Astrocyte (in vitro differentiated cells and primary cell): ENCODE data around the gene SPAG9. TPM values are rescaled to one million over a fixed set of nuclear protein-coding genes. Genes with fewer than 3 reads are reported as not detected.

ENCODE experiments used
- DNase-seq: peaks from one replicate; pipeline ENCODE4 v3.0.0-alpha.2; 2010; ENCODE audit warnings: low read depth
- FAIRE-seq: peaks from 2 replicates; lab custom pipeline; 2011; peaks lifted over from hg19 to GRCh38; lab: Jason Lieb, UNC
- H2AFZ ChIP-seq: 2 replicates; pipeline ENCODE4 v1.6.0; 2012; ENCODE audit warnings: low read depth, low read length, inconsistent platforms
- H3K27ac ChIP-seq: 2 replicates; pipeline ENCODE4 v1.5.1; 2011; ENCODE audit warnings: low read depth, low read length, inconsistent platforms
- H3K27me3 ChIP-seq: 2 replicates; pipeline ENCODE4 v1.6.0; 2011; ENCODE audit warnings: low read length, inconsistent platforms; ENCODE audit not compliant: insufficient read depth
- H3K36me3 ChIP-seq: 2 replicates; pipeline ENCODE4 v1.5.1; 2011; ENCODE audit warnings: low read length, inconsistent platforms; ENCODE audit not compliant: insufficient read depth
- H3K4me1 ChIP-seq: 2 replicates; pipeline ENCODE4 v1.5.1; 2011; ENCODE audit warnings: low read length, inconsistent platforms; ENCODE audit not compliant: insufficient read depth
- H3K4me2 ChIP-seq: 2 replicates; pipeline ENCODE4 v1.6.0; 2012; ENCODE audit warnings: low read length, inconsistent platforms
- H3K4me3 ChIP-seq: 2 replicates; pipeline ENCODE4 v1.5.1; 2011; ENCODE audit warnings: low read depth, mild to moderate bottlenecking, low read length, inconsistent platforms; ENCODE audit not compliant: insufficient read depth
- H3K79me2 ChIP-seq: 2 replicates; pipeline ENCODE4 v1.6.0; 2012; ENCODE audit warnings: mild to moderate bottlenecking, low read length, inconsistent platforms; ENCODE audit not compliant: insufficient read depth
- H3K9ac ChIP-seq: 2 replicates; pipeline ENCODE4 v1.6.0; 2012; ENCODE audit warnings: mild to moderate bottlenecking, low read length, inconsistent platforms
- H3K9me3 ChIP-seq: 2 replicates; pipeline ENCODE4 v1.5.1; 2012; ENCODE audit warnings: low read depth, mild to moderate bottlenecking, low read length, inconsistent platforms; ENCODE audit not compliant: insufficient read depth
- H4K20me1 ChIP-seq: 2 replicates; pipeline ENCODE4 v1.6.0; 2012; ENCODE audit warnings: low read length, inconsistent platforms; ENCODE audit not compliant: insufficient read depth
- H3K27ac Mint-ChIP-seq: one replicate; pipeline ENCODE4 v1.8.0; 2021; ENCODE audit warnings: mild to moderate bottlenecking, mixed read lengths; ENCODE audit not compliant: unreplicated experiment
- H3K27me3 Mint-ChIP-seq: one replicate; pipeline ENCODE4 v1.8.0; 2021; ENCODE audit warnings: low read depth, mixed read lengths; ENCODE audit not compliant: unreplicated experiment
- H3K36me3 Mint-ChIP-seq: one replicate; pipeline ENCODE4 v1.8.0; 2021; ENCODE audit warnings: low read depth, mixed read lengths; ENCODE audit not compliant: unreplicated experiment
- H3K4me1 Mint-ChIP-seq: one replicate; pipeline ENCODE4 v1.8.0; 2021; ENCODE audit warnings: low read depth, mixed read lengths; ENCODE audit not compliant: unreplicated experiment
- H3K4me3 Mint-ChIP-seq: one replicate; pipeline ENCODE4 v1.8.0; 2021; ENCODE audit warnings: mild to moderate bottlenecking, moderate library complexity, mixed read lengths; ENCODE audit not compliant: unreplicated experiment
- H3K9me3 Mint-ChIP-seq: one replicate; pipeline ENCODE4 v1.8.0; 2021; ENCODE audit warnings: mild to moderate bottlenecking, mixed read lengths; ENCODE audit not compliant: unreplicated experiment
- EZH2 ChIP-seq: IDR thresholded peaks from 2 replicates; pipeline ENCODE4 v1.6.1; 2012; ENCODE audit warnings: mild to moderate bottlenecking, low read length, inconsistent platforms; ENCODE audit not compliant: insufficient read depth
- total RNA-seq: library from RNA; stranded (reverse); gene quantifications from 2 replicates; pipeline ENCODE4 v1.2.1, GENCODE V29; 2021
- TF ChIP-seq, protein P1 (sequence below): IDR thresholded peaks from 2 replicates; pipeline ENCODE4 v1.5.1; 2011; ENCODE audit warnings: low read depth, mild to moderate bottlenecking, inconsistent platforms, low read length, moderate library complexity; ENCODE audit not compliant: insufficient read depth

SPAG9 gene
- total RNA-seq, 1 donor from 2014 or later = 102 TPM

DNA sequence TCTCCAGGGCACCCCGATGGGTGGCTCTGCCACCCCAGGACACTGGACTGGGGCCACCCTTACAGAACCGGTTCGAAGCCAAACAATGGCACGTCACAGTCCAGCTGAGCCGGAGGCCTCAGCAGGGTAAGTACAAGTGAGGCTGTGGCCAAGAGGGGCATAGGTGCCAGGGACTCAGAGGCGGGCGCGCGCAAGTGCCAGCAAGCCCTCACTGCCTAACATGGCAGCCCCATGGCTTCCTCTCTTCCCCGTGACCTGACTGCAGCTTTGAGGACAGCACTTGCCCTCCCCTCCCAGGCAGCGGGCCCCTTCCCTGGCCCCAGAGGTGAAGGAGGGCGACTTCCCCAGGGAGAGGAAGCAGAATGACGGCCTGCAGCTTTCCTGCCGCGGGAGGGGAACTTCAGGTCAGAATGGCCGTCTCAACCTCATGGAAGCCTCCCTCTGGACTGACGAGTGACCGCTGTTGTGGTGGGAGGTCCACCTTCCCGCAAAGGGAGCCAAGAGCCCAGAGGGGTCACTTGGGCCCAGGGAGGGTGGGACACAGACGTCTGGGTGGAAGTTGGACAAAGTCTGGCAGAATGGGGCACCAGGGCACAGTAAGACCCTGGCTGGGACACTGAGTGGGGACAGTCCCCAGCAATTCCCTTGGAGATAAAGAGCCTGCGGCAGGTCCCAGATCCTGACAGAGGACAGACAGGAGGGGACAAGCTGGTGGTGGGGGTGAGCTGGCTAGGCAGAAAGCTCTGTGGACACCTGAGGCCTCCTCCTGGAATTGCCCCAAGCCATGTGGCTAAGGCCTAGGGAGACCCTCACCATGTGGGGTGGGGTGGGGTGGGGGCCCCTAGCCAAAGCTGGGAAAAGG lies 202.4 kb downstream of the SPAG9 start:
- H3K4me3 ChIP-seq = no peak overlapping the region
- peaks cover 12% of the 10 kb centered on the region for H3K4me1 ChIP-seq
- no peak overlapping the region for H3K4me2 ChIP-seq
- H3K27ac ChIP-seq = no peak overlapping the region
- Mint-ChIP-seq H3K4me1 (peaks cover 13% of the 10 kb centered on the region), H3K27ac (peak overlapping the region; percentile 47), H3K4me3 (no peak overlapping the region), H3K9me3 (peaks cover 2% of the 10 kb centered on the region), H3K27me3 (peaks cover 6% of the 10 kb centered on the region), H3K36me3 (no peaks in the 10 kb centered on the region)
- DNase-seq (no peak), FAIRE-seq (no peak)
- no peak for TF ChIP-seq EZH2
- TF ChIP-seq, protein P1, sequence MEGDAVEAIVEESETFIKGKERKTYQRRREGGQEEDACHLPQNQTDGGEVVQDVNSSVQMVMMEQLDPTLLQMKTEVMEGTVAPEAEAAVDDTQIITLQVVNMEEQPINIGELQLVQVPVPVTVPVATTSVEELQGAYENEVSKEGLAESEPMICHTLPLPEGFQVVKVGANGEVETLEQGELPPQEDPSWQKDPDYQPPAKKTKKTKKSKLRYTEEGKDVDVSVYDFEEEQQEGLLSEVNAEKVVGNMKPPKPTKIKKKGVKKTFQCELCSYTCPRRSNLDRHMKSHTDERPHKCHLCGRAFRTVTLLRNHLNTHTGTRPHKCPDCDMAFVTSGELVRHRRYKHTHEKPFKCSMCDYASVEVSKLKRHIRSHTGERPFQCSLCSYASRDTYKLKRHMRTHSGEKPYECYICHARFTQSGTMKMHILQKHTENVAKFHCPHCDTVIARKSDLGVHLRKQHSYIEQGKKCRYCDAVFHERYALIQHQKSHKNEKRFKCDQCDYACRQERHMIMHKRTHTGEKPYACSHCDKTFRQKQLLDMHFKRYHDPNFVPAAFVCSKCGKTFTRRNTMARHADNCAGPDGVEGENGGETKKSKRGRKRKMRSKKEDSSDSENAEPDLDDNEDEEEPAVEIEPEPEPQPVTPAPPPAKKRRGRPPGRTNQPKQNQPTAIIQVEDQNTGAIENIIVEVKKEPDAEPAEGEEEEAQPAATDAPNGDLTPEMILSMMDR = no peak
- H3K79me2 ChIP-seq = no peaks in the 10 kb centered on the region
- no peaks in the 10 kb centered on the region for H3K9me3 ChIP-seq
- no peaks in the 10 kb centered on the region for H4K20me1 ChIP-seq
- no peak overlapping the region for H2AFZ ChIP-seq
- no peak overlapping the region for H3K9ac ChIP-seq
- no peaks in the 10 kb centered on the region for H3K36me3 ChIP-seq
- H3K27me3 ChIP-seq = no peaks in the 10 kb centered on the region

DNA sequence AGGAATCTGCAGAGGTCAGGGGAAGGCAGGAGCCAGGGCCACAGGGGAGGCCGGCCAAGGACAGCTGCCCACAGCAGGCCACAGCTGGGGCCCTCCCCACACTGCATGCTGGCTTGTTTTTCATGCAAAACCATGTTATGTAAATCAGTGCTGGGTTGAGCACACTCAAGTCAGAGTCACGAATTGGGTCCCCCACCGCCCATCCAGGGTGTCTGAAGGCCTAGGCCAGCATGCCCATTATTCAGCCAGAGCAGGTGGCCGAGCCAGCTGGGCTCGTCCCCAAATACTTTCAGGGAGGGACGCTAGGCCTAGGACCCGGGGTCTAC lies 203.3 kb downstream of the SPAG9 start:
- H3K4me1 Mint-ChIP-seq = peaks cover 13% of the 10 kb centered on the region
- H3K27me3 Mint-ChIP-seq = peaks cover 6% of the 10 kb centered on the region
- peaks cover 2% of the 10 kb centered on the region for H3K9me3 Mint-ChIP-seq
- no peaks in the 10 kb centered on the region for H3K36me3 ChIP-seq
- H3K36me3 Mint-ChIP-seq = no peaks in the 10 kb centered on the region
- no peak overlapping the region for H3K27ac ChIP-seq
- peaks cover 12% of the 10 kb centered on the region for H3K4me1 ChIP-seq
- H3K79me2 ChIP-seq = no peaks in the 10 kb centered on the region
- no peak for FAIRE-seq
- H3K27me3 ChIP-seq = no peaks in the 10 kb centered on the region
- no peak overlapping the region for H3K4me2 ChIP-seq
- H2AFZ ChIP-seq = no peak overlapping the region
- H3K4me3 Mint-ChIP-seq = no peak overlapping the region
- no peaks in the 10 kb centered on the region for H3K9me3 ChIP-seq
- H4K20me1 ChIP-seq = no peaks in the 10 kb centered on the region
- no peak overlapping the region for H3K9ac ChIP-seq
- DNase-seq = no peak
- TF ChIP-seq EZH2 = no peak
- TF ChIP-seq, protein P1 = no peak
- no peak overlapping the region for H3K27ac Mint-ChIP-seq
- no peak overlapping the region for H3K4me3 ChIP-seq
